NCI-H460 (cell line): Measurements from ENCODE around the gene GFOD2. TPM values are rescaled to one million over a fixed set of nuclear protein-coding genes. Genes with fewer than 3 reads are reported as not detected.

Experiments
- DNase-seq: peaks from one replicate; pipeline ENCODE4 v3.0.0-alpha.2; 2016; ENCODE audit warnings: low read depth; ENCODE audit errors: extremely low read depth
- total RNA-seq: library from RNA; depleted of rRNA; stranded (reverse); fragments of >200 nt; shearing (Covaris generic); gene quantifications from 2 replicates; pipeline ENCODE4 v1.2.3, GENCODE V29; 2014

GFOD2 gene
- total RNA-seq, 1 experiment from 2014 or later: 17.4 TPM

- DNase-seq: no peak
Observed at GRCh38 chr16:67733734-67734470, 14.8 kb upstream of the GFOD2 start.

- no peak for DNase-seq
Observed at GRCh38 chr16:67731753-67732095, 12.6 kb upstream of the GFOD2 start.

- no peak for DNase-seq
Observed at GRCh38 chr16:67731071-67731752, 12.1 kb upstream of the GFOD2 start.

GRCh38 chr16:67730326-67730725, 11.2 kb upstream of the GFOD2 start:
- DNase-seq: no peak

- DNase-seq: no peak
Observed at GRCh38 chr16:67729636-67730248, 10.6 kb upstream of the GFOD2 start.

- no peak for DNase-seq
Observed at GRCh38 chr16:67727521-67728485, 8.7 kb upstream of the GFOD2 start.

GRCh38 chr16:67726106-67727034, 7.3 kb upstream of the GFOD2 start:
- no peak for DNase-seq

- DNase-seq: no peak
Observed at GRCh38 chr16:67723911-67724305, 4.8 kb upstream of the GFOD2 start.

GRCh38 chr16:67723151-67723910, 4.2 kb upstream of the GFOD2 start:
- no peak for DNase-seq

GRCh38 chr16:67720236-67720635, 1.1 kb upstream of the GFOD2 start:
- no peak for DNase-seq

GRCh38 chr16:67719778-67720144, 645 bp upstream of the GFOD2 start:
- peak; percentile 25 for DNase-seq

- DNase-seq: no peak
Observed at GRCh38 chr16:67718668-67719047, 458 bp downstream of the GFOD2 start.

- no peak for DNase-seq
Observed at GRCh38 chr16:67716097-67716496, 3.0 kb downstream of the GFOD2 start.

GRCh38 chr16:67714522-67714921, 4.6 kb downstream of the GFOD2 start:
- DNase-seq: no peak

- no peak for DNase-seq
Observed at GRCh38 chr16:67713647-67714273, 5.4 kb downstream of the GFOD2 start.

GRCh38 chr16:67710607-67711006, 8.5 kb downstream of the GFOD2 start:
- DNase-seq: no peak

- no peak for DNase-seq
Observed at GRCh38 chr16:67709050-67709449, 10.1 kb downstream of the GFOD2 start.

GRCh38 chr16:67708368-67708771, 10.7 kb downstream of the GFOD2 start:
- no peak for DNase-seq

GRCh38 chr16:67707790-67708189, 11.3 kb downstream of the GFOD2 start:
- no peak for DNase-seq
